ENCODE data around the gene WDR27. TPM values are rescaled to one million over a fixed set of nuclear protein-coding genes. Genes with fewer than 3 reads are reported as not detected.

The WDR27 gene
- total RNA-seq, 2 experiments from 2014 or later, result 48.8 to 49.6 TPM

DNA sequence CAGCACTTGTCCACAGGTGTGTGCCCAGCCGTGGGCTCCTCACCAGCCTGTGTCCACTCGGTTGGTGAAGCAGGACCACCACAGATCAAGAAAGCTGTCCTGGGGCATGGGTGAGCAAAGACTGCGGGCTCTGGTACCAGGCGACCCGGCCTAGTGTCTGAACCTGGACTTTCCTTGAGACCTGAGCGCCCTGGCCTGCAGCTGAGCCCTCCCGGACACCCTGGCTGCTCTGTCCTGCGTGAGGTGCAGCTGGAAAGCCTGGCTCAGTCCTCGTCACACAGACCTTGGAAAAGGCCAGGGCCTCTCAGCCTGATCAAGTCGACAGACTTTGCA, 247.0 kb downstream of the WDR27 start:
- no peak for ATAC-seq
- Mint-ChIP-seq H3K27ac (no peak overlapping the region), H3K27me3 (no peaks in the 10 kb centered on the region), H3K4me1 (ENCODE audit: low read depth) (no peaks in the 10 kb centered on the region), H3K4me3 (no peak overlapping the region), H3K36me3 (ENCODE audit: low read depth) (no peaks in the 10 kb centered on the region), H3K9me3 (peaks cover 4% of the 10 kb centered on the region)
- ChIA-PET POLR2A (no interaction called here), CTCF (no interaction called here)
- TF ChIP-seq, protein P1, sequence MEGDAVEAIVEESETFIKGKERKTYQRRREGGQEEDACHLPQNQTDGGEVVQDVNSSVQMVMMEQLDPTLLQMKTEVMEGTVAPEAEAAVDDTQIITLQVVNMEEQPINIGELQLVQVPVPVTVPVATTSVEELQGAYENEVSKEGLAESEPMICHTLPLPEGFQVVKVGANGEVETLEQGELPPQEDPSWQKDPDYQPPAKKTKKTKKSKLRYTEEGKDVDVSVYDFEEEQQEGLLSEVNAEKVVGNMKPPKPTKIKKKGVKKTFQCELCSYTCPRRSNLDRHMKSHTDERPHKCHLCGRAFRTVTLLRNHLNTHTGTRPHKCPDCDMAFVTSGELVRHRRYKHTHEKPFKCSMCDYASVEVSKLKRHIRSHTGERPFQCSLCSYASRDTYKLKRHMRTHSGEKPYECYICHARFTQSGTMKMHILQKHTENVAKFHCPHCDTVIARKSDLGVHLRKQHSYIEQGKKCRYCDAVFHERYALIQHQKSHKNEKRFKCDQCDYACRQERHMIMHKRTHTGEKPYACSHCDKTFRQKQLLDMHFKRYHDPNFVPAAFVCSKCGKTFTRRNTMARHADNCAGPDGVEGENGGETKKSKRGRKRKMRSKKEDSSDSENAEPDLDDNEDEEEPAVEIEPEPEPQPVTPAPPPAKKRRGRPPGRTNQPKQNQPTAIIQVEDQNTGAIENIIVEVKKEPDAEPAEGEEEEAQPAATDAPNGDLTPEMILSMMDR (IDR thresholded peaks at IDR 0.05), result no peak
- intact Hi-C loops (cut with micrococcal nuclease), result no loop called here
- no peak for DNase-seq

DNA sequence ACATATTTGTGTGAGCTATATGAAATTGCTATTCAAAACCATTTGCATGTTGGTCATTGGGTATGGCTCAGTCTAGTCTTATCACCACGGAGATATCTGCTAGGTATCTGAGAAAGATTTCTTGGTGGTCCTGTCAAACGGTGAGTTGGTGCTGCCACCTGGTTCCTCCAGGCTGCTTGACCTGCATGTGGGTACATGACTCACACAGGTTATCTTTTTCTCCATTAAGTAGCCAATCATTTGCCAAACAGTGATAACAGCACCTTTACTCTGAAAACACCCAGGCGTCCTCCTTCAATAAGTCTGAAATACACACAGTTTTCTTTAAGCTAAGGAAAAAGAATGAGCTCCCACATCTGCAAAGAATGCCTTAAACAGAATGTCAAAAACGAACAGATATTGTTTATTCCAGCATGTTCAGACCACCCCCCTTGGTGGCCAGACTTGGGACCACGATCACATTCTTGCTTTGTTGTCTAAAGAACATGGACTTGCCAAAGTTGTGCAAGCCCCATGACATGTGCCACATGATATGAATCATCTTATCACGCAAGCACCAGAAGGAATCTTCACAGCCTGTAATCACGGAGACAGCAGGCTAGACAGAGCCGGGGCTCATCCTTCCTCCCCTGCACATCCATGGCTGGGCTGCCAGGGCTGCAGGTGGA, 247.5 kb downstream of the WDR27 start:
- Mint-ChIP-seq H3K36me3 (ENCODE audit: low read depth) (no peaks in the 10 kb centered on the region), H3K4me1 (ENCODE audit: low read depth) (no peaks in the 10 kb centered on the region), H3K4me3 (no peak overlapping the region), H3K9me3 (peaks cover 4% of the 10 kb centered on the region), H3K27ac (no peak overlapping the region), H3K27me3 (no peaks in the 10 kb centered on the region)
- CTCF ChIA-PET, result no interaction called here
- POLR2A ChIA-PET, result no interaction called here
- DNase-seq (no peak), ATAC-seq (no peak)
- intact Hi-C loops (cut with micrococcal nuclease), result no loop called here
- TF ChIP-seq, protein P1 (IDR thresholded peaks at IDR 0.05), result no peak

DNA sequence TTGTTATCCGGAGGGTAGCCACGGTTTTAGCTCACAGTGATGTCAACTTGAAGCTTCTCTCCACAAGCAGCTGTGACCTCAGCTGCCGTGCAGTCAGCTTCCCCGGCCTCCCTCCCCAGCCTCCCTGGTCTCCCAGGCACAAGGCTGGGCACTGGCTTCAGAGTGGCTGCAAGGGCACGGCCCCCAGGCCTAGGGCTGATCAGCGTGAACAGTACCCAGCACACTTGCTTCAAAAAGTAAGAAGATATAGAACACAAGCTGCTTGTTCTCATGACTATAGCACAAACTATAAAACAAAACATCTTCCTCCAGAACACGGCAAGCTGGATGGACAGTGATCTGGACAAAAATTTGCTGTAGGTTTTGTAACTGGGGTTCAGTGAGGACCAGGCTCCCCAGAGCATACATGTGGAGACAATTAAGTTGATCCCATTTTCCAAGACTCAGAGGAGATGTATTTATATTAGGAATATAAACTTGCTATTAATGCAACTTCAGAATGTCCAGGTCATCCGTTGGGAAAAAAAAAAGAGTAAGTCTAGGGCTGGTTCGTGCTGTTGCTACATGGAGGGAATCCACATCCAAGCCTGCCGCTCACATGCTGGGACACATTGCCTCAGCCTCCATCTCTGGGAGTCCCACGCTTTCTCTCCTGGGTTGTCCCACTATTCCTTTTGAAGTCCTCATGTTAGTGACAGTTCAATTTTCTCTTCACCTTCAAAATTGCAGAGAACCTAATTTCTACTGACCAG, 248.8 kb downstream of the WDR27 start:
- ATAC-seq, result no peak
- H3K9me3 Mint-ChIP-seq, result no peaks in the 10 kb centered on the region
- POLR2A ChIA-PET, result no interaction called here

DNA sequence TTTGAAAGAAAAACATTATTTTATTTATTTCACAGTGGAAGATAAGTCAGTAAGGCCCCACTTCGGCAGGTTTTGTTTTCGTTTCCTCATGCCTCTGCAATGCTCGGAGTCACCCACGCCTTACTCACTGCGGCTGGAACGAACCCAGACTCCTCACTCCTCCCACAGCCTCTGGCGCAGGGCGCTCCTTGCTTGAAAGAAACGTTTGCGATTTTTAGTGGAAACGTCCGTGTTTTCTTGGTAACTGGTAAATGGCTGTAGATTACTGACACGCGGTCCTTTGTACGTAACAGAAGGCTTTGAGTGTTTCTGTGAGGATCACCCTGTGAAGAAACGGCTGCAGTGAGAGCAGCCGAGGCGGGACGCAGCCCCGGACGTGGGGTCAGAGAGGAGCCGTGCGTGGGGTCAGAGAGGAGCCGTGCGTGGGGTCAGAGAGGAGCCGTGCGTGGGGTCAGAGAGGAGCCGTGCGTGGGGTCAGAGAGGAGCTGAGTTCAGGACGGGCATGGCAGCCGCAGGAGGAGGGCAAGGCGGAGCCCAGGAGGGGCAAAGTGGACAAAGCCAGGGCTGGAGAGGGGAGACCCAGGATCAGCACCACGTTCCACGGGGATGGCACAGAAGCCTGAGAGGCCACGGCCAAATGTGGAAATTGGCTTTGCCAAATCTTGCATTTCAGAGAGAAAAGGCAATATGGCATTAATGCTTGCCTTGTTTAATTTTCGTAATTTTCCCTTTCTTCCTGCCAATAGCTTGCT, 249.5 kb downstream of the WDR27 start:
- DNase-seq (no peak), ATAC-seq (no peak)
- H3K4me1 Mint-ChIP-seq (ENCODE audit: low read depth), result no peaks in the 10 kb centered on the region
- TF ChIP-seq, protein P1 (IDR thresholded peaks at IDR 0.05), result no peak
- H3K27ac Mint-ChIP-seq, result no peak overlapping the region
- ChIA-PET POLR2A (no interaction called here), CTCF (interaction anchor here (1.2 kb wide), 1 partner anchor 113 kb away, joined by 3 read pairs; no protein-coding TSS in a partner anchor)
- H3K36me3 Mint-ChIP-seq (ENCODE audit: low read depth), result no peaks in the 10 kb centered on the region
- no peaks in the 10 kb centered on the region for H3K9me3 Mint-ChIP-seq
- H3K27me3 Mint-ChIP-seq, result no peaks in the 10 kb centered on the region
- intact Hi-C loops (cut with micrococcal nuclease), result no loop called here
- H3K4me3 Mint-ChIP-seq, result no peak overlapping the region

More for the DNA sequence above, 248.8 kb downstream of the WDR27 start:
- CTCF ChIA-PET, result interaction anchor here (1.2 kb wide), 1 partner anchor 114 kb away, joined by 3 read pairs; no protein-coding TSS in a partner anchor
- TF ChIP-seq, protein P1 (IDR thresholded peaks at IDR 0.05), result no peak
- no peak for DNase-seq
- intact Hi-C loops (cut with micrococcal nuclease), result no loop called here
- no peaks in the 10 kb centered on the region for H3K4me1 Mint-ChIP-seq (ENCODE audit: low read depth)
- no peak overlapping the region for H3K4me3 Mint-ChIP-seq
- H3K27me3 Mint-ChIP-seq, result no peaks in the 10 kb centered on the region
- H3K36me3 Mint-ChIP-seq (ENCODE audit: low read depth), result no peaks in the 10 kb centered on the region
- H3K27ac Mint-ChIP-seq, result no peak overlapping the region
